SK-MEL-5 (cell line): ENCODE data around the gene CEACAM16. TPM values are rescaled to one million over a fixed set of nuclear protein-coding genes. Genes with fewer than 3 reads are reported as not detected.

Source experiments
- DNase-seq: peaks from one replicate; pipeline ENCODE4 v3.0.0-alpha.2; 2016; ENCODE audit warnings: low read depth, low spot score
- in situ Hi-C: cut with HindIII; loops from 2 replicates; pipeline ENCODE4 v1.10.0; 2016; ENCODE audit warnings: low sequenced_read_pairs, high pct_unique_total_duplicates, low pct_unique_long_range_greater_than_20kb
- total RNA-seq: library from RNA; depleted of rRNA; stranded (reverse); fragments of >200 nt; shearing (Covaris generic); gene quantifications from 2 replicates; pipeline ENCODE4 v1.2.3, GENCODE V29; 2014

The CEACAM16 gene
- total RNA-seq, 1 experiment from 2014 or later, result not detected

DNA sequence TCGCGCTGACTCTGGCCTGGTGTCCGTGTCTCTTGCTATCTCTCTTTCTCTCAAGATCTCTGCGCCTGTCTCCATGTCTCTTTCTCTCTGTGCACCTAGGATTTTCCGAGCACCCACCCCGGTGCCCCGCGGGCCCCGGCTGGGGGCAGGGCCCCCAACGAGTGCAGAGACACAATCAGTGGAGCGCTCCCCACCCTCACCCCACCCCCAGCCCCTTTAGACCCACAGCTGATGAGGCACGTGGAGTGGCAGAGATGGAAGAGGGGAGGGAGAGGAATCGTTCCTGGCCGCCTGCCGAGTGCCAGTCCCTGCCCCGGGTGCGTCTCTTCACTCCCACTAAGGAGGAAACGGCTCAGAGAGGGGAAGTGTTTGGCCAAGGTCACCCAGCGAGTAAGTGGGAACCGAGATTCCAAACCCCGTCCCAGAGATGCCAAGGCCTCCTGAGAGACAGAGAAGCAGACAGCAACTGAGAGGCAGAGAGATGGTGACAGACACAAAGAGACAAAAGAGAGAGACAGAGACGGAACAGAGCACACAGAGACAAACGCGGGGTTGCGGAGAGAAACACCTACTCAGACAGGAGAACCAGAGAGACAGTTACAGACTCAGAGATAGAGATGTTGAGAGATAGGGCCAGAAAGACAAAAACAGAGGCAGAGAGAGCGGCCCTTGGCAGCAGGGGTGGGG is 48.9 kb downstream of the CEACAM16 start:
- in situ Hi-C loops, result no loop called here
- peak; percentile 52 for DNase-seq

DNA sequence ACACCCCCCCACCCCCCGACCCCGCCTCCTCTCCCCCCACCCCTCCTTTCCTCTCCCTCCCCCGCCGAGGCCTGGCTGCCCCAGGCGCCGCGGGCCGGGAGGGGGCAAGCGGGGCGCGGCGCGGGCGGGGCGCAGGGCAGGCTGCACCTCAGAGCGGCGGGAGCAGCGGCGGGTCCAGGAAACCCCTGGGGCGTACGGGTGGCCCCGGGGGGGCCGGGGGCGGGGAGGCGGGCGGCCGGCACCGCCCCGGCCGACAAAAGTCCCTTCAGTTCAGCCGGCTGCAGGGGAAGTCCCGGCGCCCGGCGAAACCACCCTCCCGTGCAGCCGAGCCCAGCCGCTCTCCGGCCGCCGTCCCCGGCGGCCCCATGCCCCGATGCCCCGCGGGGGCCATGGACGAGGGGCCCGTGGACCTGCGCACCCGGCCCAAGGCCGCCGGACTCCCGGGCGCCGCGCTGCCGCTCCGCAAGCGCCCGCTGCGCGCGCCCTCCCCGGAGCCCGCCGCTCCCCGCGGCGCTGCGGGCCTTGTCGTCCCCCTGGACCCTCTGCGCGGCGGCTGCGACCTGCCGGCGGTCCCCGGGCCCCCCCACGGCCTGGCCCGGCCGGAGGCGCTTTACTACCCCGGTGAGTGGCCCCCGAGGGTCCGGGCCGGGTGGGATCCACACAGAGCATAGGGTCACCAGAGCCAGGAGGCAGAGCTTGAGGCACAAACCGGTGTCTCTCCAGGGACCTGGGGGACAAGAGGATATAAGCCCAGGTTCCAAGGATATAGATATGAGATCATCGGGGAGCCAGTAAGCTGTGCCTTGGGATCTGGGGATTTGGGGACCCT is 49.7 kb downstream of the CEACAM16 start, which contains the start of gene BCL3:
TSS of gene BCL3 (plus strand) at position 283 of the 829 bp plus-strand sequence. CDS start at position 366, 83 bp downstream.
- in situ Hi-C loops, result no loop called here
- peak; percentile 25 for DNase-seq

DNA sequence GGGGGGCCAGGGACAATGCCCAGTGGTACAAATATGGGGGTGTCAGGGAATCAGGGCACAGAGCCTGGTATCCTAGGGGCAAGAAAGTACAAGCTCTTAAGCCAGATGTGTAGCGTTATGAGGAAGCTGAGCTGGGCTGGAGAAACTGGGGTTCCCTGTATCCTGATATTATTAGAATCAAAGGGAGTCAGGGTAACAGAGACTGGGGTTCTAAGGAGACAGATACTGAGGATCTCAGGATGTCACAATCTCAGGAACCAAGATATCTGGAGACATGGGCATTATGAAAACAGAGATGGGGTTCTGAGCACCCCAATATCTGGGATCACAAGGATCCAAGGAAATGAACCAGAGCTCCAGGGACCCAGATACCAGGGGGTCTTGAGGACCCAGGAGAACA is 50.3 kb downstream of the CEACAM16 start:
- DNase-seq, result no peak
- in situ Hi-C loops, result no loop called here

DNA sequence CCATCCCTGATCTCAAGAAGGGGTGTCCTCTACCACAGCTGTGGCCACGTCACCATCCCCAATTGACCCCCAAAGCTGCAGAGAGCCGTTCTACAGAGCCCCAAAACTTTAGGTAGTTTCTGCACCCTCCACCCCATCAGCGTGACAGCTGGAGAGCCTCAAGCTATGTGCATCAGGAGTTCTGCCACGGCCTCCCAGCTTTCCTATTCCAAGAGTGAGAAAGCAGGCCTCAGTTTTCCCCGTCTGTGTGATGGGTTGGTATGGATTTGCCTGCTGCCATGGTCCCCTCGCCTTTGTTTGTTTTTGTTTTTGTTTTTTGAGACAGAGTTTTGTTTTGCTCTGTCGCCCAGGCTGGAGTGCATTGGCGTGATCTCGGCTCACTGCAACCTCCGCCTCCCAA is 51.0 kb downstream of the CEACAM16 start:
- in situ Hi-C loops, result no loop called here
- DNase-seq, result no peak

DNA sequence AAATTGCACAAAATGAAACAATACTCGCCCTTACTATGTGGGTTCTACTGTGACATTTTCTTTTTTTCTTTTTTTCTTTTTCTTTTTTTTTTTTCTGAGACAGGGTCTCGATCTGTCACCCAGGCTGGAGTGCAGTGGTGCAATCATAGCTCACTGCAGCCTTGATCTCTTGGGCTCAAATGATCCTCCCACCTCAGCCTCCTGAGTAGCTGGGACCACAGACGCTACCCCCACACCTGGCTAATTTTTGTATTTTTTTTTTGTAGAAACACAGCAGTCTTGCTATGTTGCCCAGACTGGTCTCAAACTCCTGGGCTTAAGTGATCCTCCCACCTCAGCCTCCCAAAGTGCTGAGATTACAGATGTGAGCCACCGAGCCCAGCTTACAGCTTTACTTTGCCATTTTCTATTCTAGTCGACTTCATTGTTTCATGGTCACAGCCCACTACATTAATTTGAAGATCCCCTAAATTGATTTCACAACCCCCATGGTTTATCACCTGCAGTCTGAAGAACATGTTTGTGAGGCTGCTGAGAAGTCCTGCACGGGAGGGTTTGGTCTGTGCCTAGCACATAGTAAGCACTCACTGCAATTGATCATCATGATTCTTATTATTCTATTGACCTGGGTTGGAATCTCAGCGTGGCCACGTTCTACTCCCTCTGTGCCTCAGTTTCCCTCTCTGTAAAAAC is 53.3 kb downstream of the CEACAM16 start:
- no peak for DNase-seq
- in situ Hi-C loops, result no loop called here

- DNase-seq, result peak; percentile 88
Measured at GRCh38 chr19:44752816-44753625, 54.1 kb downstream of the CEACAM16 start.

GRCh38 chr19:44753626-44753931 is 54.6 kb downstream of the CEACAM16 start:
- DNase-seq, result no peak
- in situ Hi-C loops, result no loop called here

More at GRCh38 chr19:44752816-44753625, 54.1 kb downstream of the CEACAM16 start:
- in situ Hi-C loops, result no loop called here

DNA sequence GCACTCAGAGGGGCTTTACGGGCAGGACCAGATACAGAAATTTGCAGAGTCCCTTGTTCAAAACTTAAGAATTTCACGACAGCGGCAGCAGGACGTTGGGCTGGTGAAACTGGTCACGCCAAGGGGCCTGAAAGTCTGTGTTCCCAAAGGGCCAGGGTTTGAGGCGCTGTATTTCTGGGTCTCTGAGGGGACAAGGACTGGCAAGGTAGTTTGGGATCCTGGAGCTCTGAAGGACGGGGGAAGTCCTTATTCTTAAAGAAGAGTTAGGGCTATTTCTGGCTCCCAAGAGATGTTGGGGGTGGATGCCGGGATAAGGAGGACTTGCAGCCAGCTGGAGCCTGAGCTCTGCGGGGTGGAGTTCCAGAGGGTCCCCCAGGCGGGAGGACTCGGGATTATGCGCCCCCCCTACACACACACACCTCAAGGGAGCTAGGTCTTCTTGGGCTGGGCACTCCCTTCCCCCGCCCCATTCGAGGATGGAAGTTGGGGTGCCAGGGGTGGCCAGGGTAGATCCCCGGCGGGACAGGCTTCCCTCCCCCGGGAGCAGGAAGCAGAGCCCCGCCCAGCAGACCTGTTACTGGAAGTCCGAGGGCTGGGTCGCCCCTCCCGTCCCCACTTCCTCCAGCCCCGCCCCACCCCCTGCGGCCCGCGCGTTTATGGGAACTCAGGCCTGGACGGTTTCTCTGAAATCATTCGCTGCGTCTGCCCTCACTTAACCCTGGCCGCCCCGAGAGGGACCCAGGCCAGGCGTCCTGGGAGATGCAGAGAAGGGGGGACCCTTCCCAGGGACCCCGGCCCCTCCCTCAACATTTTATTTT is 55.2 kb downstream of the CEACAM16 start:
- in situ Hi-C loops, result no loop called here
- DNase-seq, result peak; percentile 66

DNA sequence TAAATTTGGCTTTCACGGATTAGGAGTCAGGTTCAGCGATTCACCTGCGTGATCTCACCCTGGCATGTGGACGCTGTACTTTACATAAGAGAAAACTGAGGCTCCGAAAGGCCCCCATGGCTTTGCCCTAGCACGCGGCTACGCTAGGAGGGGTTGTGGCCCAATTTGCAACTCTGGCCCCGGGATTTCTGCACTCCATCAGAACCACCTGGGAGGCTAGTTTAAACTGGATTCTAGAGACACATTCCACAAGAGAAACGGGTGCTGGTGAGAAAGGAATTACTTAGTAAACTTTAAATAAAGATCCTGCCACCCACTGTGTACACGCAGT is 55.8 kb downstream of the CEACAM16 start:
- in situ Hi-C loops, result no loop called here
- DNase-seq, result no peak

- in situ Hi-C loops, result no loop called here
- no peak for DNase-seq
Measured at GRCh38 chr19:44755219-44755618, 56.3 kb downstream of the CEACAM16 start.

DNA sequence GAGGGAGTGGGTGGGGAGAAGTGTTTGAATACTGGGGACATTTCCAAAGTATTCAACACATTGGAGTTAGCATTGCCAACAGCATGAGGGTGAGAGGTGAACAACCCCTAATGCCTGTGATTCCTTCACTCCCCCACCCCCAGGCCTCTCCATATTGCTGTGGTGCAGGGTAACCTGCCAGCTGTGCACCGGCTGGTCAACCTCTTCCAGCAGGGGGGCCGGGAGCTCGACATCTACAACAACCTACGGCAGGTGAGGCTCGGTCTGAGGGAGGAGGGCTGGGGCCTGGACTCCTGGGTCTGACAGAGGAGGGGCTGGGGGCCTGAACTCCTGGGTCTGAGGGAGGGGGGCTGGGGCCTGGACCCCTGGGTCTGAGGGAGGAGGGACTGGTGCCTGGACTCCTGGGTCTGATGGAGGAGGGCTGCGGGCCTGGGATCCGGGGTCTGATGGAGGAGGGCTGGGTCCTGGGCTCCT is 57.2 kb downstream of the CEACAM16 start:
- in situ Hi-C loops, result no loop called here
- no peak for DNase-seq

DNA sequence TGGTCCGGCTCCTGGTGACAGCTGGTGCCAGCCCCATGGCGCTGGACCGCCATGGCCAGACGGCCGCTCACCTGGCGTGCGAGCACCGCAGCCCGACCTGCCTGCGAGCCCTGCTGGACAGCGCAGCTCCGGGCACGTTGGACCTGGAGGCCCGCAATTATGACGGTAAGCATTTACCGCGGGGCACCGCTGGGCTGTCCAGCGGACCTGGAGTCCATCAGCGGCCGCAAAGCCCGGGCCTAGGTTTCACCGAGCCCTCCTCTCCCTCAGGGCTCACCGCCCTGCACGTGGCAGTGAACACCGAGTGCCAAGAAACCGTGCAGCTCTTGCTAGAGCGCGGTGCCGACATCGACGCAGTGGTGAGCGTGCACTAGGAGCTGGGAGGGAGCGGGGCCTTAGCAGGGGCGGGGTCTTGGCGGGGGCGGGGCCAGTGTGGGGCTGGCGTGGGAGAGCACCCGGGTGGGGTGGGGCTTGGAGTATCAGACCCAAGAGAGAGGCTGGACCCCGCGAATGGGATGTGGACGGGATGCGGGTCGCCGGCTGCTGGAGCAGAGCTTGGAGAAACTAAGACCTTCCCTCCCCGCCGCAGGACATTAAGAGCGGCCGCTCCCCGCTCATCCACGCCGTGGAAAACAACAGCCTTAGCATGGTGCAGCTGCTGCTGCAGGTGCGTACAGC is 58.2 kb downstream of the CEACAM16 start:
- no peak for DNase-seq
- in situ Hi-C loops, result no loop called here

DNA sequence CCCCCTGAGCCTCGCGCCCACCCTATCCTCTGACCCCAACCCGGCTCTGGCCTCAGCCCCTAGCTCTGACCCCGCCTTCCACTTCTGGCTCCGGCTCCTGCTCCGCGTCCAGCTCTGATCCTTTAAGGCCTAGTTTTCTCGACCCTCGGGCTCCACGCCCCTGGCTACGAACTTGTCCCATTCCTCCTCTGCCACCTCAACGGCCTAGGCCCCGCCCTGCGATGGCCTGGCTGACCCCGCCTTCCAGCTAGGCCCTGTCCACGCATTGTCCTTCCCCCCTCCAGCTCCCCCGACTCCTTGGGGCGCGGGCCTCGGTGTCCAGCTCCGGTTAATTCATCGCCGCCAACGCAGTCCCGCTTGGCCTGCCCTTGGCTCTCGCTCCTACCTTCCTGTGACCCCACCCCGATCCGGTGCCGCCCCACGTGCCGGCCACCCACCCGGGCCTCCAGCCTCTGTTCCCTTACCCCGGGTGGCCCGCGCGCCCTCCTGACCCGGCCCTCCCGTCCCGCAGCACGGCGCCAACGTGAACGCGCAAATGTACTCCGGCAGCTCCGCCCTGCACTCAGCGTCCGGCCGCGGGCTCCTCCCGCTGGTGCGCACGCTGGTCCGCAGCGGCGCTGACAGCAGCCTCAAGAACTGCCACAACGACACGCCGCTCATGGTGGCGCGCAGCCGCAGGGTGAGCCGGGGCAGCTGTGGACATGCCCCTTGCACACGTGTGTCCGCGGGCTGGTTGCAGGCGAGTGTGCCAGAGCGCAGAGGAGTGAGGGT is 59.0 kb downstream of the CEACAM16 start:
- in situ Hi-C loops, result no loop called here
- DNase-seq, result no peak

- DNase-seq, result no peak
- in situ Hi-C loops, result no loop called here
Measured at GRCh38 chr19:44758596-44758995, 59.6 kb downstream of the CEACAM16 start.

DNA sequence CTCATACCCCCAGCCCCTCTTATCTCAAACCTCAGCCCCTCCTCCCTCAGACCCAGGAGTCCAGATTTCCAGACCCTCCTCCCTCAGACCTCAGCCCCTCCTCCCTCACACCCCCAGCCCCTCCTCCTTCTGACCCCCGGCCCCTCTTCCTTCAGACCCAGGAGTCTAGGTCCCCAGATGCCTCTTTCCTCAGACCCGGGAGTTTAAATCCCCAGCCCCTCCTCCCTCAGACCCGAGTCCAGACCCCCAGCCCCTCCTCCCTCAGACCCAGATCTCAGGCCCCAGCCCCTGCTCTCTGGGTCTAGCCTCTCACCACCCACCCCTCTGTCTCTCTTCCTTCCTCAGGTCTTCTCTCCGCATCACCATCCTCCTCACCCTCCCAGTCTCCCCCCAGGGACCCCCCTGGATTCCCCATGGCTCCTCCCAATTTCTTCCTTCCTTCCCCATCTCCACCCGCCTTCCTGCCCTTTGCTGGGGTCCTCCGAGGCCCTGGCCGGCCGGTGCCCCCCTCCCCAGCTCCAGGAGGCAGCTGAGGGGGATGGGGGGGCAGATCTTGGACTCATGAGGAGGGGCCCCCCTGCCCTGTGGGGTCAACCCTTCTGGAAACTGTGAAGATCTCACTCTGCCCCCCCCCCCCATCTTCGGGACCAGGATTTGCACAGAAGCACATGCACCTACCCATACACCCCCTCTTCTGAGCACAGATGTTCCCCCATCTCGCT is 60.3 kb downstream of the CEACAM16 start:
- in situ Hi-C loops, result no loop called here
- no peak for DNase-seq
